HG03139 (cell line): Measurements from ENCODE around the gene MPC1L.
A peak's percentile ranks its signal among the peaks of the same experiment; 100 is the strongest.
"Not testable (repeated sequence)": the region's sequence is repeated elsewhere in the genome, so short reads cannot be mapped to it uniquely, and the experiment has no call there.

Source experiments
- ATAC-seq: cut with Tn5 transposase; IDR thresholded peaks from one replicate; pipeline ENCODE4 v1.9.1; 2021; ENCODE audit not compliant: unreplicated experiment

Gene MPC1L

DNA sequence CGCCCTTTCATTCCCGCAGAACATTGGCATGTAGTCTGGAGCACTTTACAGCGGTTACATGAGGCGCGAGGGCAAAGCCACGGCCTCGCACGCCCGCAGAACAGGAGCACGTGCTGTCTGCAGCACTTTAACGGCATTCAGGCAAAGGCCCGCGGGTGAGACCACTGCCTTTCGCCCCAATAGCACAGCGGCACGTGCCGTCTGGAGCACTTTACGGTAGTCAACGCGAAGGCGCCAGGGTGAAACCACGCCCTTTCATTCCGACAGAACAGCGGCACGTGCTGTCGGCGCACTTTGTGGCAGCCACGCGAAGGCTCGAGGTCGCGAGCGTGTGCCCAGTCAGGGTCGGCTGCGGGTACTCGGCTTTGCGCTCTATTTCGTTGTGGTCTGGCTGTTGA, at the start of gene MPC1L:
TSS of gene MPC1L (plus strand) at position 290 of the 398 bp plus-strand sequence. CDS start 138 bp downstream, outside the sequence.
- no peak for ATAC-seq

DNA sequence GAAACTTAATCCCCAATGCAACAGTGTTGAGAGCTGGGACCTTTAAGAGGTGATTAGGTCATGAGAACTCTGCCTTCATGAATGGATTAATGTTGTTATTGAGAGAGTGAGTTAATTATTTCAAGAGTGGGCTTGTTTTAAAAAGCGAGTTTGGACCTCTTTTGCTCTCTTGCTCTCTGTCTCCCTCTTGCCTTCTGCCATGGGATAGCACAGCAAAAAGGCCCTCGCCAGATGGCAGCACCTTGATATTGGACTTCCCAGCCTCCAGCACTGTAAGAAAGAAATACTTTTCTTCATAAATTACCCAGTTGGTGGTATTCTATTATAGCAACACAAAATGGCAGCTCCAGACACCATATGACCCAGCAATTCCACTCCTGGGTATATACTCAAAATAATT, 49.5 kb upstream of the MPC1L start:
- ATAC-seq, result no peak

DNA sequence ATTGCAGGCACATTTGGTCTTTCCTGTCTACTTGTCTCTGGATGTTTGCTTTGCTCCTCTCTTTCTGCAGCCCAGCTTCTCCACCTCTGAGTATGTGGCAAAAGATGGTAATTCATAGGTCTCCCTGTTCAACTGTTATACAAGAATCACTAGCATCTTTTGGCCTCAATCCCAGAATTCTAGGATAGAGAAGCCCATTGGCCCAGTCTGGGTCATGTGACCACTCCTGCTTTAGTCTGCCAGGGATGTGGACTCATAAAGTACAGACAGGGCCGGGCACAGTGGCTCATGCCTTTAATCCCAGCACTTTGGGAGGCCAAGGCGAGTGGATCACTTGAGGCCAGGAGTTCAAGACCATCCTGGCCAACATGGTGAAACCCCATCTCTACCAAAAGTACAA, 47.8 kb upstream of the MPC1L start:
- ATAC-seq, result not testable (repeated sequence)

DNA sequence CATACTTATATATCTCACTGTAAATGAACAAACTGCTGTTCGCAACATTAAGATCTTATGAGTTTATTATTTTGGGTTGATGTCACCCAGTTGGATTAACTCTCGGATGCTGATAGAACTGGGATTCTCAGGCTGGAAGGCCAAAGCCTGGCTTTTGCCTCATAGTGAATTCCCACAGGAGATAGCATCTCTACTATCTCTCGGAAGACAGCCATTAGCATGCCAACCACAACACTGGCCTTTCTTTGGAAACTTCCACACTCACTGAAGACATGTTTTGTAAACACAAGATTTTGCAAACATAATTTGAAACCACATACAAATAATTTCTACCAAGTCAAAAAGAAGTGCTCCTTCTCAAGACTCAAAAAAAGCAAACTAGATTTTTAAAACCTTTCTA, 46.9 kb upstream of the MPC1L start:
- no peak for ATAC-seq

DNA sequence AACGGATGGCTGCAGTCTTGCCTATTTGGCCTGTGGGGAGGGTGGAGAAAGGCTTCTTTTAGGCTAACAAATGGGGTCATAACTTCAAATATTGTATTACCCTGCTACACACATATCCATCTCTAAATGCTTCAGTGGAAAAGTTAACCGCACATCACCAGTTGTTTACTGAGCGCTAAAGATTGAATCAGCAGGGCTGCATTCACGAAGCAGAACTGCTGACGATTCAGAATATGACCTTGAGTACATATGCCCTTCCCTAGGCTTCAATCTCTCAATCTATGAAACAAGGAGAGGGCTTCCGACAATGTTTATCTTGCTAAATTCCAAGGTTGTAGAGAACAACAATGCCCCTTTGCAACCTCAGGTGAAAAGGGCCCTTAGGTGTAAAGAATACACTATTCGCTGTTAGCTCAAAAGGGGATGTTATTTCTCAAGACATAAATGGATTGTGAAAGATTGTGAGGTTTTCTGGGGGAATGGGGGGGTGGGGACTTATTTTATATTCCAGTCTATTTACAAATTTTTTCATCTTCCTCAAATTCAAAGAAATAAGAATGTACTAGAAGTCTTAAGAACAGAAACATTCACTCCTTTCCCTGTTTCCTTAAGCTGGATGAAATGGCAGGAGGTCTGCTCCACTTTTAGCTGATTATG, 45.1 kb upstream of the MPC1L start:
- ATAC-seq, result no peak

DNA sequence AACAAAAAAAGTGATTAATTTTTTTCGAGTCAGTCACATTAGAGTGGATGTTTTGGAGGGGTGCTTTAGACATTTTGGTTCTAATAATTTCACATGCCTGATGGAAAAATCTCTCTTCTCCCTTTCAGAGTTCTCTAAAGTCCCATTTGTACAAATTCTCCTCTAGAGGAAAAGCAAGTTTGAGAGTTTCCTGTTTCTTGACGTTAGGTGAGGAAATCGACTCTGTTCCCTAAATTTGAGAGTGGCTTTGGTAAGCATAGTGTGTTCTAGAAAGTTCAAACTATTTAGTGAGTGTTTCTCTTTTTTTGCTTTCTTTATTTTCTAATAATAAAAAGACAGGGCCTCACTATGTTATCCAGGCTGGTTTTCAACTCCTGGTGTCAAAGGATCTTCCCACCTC, 44.1 kb upstream of the MPC1L start:
- no peak for ATAC-seq

DNA sequence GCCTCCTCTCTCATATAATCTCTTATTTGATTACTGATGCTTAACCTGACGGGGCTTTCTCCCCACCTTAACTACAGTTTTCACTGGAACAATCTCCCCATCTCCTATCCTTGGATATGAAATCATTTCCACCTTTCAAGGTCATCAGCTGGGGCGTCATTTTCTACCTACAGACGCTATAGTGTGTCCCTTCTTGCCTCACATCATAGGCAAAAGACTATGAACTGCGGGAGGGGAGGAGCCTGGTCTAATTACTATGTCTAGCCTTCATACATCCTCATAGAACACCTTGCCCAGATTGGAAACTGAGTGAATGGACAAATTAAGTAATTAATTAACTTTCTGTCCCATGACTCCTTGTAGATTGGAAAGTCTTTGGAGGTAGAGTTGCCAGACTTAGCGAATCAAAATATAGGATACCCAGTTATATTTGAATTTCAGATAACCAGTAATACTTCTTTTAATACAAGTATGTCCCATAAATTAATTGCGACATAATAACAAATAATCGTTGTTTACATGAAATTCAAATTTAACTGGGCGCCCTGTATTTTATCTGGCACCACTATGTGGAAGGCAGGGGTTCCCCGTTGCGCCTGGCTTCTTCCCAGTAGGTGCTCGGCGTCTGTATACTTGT, 43.2 kb upstream of the MPC1L start:
- no peak for ATAC-seq

DNA sequence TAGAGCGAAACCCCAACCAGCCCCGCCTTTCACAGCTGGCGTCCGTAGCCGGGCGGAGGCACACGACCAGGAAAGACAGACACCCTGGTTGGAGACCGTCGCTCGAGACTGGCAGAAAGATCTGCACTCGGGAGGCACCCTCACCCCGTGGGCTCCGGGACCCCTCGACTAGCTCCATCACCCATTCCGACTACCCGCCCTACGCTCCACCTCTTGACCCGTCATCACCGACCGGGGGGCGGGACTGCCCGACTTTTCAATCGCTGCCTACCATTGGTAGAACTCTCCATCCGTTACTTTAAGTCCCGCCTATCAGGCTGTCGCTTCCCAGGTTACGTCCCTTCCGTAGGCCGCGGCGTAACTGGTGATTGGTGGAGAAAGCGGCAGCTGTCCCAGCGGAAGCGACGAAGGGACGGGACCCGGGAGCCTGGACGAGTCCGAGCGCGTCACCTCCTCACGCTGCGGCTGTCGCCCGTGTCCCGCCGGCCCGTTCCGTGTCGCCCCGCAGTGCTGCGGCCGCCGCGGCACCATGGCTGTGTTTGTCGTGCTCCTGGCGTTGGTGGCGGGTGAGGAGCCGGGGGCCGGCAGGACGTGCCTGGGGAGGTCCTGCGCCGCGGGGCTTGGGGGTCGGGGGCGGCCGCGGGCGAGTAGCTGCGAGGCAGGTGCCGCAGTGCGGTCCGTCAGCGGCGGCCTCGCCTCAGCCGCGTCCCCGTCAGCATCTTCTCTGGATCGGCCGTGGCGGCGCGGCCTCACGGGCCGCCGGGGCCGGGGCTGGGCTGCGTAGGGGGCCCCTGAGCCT, 42.5 kb upstream of the MPC1L start, which contains the start of gene ATP6AP2:
TSS of gene ATP6AP2 (plus strand) at position 434 of the 799 bp plus-strand sequence. CDS start at position 530, 96 bp downstream.
- peak; percentile 95 for ATAC-seq

DNA sequence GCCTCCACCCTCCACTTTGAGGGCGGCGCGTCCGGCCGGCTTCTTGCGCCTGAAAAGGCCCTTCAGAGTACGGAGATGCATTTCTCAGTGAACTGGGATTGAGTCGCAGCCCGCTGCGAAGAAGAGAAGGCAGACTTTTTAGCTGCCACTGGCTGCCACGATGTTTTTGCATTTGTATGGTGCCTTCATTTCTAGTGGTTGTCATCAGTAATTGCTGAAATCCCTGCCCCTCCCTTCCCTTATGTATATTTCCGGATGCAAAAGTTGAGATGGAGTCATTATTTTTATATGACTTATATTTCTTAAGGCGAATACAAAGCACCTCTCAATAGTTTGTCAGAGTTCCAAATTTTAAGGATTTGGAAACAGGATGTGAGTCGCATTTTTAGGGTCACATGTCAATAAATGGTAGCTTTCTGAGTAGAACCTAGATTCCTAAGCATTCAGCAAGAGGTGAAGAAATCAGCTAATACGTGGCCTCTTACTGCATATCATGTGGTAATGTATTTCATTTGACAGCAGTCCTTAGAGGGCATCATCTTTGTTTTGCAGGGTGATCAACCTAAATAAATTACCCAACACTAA, 41.8 kb upstream of the MPC1L start:
- no peak for ATAC-seq

DNA sequence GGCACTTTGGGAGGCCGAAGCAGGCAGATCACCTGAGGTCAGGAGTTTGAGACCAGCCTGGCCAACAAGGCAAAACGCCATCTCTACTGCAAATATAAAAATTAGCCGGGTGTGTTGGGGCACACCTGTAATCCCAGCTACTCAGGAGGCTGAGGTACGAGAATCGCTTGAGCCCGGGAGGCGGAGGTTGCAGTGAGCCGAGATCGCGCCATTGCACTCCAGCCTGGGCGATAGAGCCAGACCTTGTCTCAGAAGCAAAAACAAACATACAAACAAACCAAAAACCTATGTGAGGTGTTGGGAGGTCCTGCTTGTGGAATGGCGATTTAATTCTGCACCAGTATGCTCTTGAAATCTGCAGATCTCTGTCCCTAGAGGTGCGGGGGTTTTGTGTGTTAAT, 41.0 kb upstream of the MPC1L start:
- ATAC-seq, result not testable (repeated sequence)

DNA sequence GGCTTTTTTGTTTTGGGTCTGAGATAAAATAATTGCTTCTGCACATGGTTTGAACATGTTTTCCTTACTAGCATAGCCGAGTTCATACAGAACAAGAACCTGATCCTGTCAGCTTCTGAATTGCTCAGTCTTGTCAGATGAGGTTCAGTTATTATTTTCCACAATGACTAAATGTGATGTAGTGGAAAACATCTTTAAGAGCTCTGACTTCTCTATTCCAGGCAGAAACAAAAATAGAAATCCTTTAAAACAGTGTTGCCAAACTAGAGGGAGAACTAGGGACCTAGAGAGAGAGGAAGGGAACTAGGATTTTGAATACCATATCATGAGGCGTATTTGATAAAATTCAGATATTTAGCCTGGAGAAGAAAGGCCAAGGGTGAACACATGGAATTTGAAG, 40.4 kb upstream of the MPC1L start:
- no peak for ATAC-seq

DNA sequence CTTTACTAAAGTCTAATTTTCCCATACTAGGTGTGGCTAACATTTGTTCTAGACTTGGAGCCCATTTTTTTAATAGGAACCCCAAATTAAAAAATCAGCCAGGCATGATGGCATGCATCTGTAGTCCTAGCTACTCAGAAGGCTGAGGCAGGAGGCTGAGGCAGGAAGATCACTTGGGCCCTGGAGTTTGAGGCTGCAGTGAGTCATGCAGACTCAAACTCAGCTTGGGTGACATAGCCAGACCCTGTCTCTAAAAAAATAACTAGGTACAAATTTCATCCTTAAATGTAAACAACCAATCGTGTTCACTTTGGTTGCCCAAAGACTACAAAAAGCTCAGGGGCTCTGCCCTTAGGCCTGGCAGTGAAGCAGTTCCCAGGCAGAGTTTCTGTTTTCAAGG, 35.6 kb upstream of the MPC1L start:
- ATAC-seq, result not testable (repeated sequence)

DNA sequence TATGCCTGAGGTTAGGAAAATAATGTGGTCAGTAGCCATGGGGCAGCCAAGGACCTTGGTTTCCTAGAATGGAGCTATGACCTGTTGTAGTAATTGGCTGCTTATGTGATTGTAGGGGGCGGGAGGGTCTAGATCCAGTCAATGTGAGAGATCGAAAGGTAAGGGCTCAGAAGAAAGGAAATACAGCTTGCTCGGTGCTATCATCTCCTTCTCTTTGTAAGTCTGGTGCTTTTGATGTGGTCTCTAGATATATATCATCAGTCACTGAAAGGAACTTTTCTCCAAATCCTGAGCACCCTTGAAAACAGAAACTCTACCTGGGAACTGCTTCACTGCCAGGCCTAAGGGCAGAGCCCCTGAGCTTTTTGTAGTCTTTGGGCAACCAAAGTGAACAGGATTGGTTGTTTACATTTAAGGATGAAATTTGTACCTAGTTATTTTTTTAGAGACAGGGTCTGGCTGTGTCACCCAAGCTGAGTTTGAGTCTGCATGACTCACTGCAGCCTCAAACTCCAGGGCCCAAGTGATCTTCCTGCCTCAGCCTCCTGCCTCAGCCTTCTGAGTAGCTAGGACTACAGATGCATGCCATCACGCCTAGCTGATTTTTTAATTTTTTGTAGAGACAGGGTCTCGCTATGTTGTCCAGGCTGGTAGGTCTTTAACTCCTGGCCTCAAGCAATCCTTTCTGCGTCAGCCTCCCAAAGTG, 33.5 kb upstream of the MPC1L start:
- not testable (repeated sequence) for ATAC-seq

DNA sequence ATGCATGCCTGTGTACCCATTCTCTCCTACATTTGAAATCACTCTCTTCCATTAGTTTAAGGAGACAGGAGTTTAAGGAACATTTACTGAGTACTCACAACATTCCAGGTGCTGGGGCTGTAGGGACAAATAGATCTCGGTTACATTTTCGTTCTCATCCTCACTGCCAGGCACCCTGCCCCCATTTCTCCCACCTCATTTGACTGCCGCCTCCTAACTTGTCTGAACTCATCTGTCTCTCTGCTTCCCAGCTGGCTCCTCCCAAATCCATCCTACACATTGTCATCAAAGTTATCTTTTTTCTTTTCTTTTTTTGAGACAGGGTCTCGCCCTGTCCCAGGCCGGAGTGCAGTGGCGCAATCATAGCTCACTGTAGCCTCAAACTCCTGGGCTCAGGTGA, 19.8 kb upstream of the MPC1L start:
- ATAC-seq, result no peak

DNA sequence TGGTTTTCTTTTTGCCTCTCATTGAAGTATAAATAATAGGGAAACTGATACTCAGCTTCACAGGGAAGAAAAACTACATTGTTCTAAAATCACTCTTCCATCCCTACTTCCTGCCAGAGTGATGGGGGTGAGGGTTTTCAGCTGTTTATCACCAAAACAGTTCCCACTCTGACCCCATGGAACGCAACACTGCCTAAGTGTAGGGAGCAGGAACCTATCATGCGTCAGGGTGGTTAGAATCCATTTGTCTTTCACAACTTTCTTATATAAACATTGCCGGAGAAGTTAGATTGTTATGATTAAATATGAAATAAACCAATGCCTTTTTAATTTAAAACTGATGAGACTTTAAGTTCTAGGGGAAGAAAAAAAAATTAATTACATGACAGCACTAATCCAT, 15.8 kb upstream of the MPC1L start:
- ATAC-seq, result no peak

DNA sequence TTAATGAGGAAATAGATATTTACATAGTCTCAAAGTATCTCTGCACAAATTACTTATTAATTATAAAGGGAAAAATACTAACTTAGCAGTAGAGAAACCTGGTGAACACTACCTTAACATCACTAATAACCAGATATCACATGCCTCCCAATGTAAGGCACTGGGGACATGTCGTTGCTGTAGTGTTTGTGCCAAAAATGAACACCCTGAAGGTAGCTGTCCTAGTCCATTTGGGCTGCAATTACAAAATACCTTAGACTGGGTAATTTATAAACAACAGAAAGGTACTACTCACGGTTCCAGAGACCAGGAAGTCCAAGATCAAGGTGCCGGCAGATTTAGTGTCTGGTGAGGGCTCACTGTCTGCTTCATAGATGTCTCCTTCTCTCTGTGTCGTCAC, 10.7 kb upstream of the MPC1L start:
- ATAC-seq, result no peak

DNA sequence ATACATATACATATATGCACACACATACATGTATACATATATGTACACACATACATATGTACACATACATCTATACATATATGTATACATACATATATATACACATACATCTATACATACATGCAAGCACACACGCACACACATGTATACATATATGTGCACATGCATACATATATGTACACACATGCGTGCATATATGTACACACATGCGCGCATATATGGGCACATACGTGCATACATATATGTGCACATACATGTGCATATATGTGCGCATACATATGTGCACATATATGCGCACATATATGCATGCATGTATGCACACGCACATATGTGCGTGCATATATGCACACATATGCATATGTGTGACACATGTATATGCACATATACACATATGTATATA, 7.3 kb upstream of the MPC1L start:
- no peak for ATAC-seq

DNA sequence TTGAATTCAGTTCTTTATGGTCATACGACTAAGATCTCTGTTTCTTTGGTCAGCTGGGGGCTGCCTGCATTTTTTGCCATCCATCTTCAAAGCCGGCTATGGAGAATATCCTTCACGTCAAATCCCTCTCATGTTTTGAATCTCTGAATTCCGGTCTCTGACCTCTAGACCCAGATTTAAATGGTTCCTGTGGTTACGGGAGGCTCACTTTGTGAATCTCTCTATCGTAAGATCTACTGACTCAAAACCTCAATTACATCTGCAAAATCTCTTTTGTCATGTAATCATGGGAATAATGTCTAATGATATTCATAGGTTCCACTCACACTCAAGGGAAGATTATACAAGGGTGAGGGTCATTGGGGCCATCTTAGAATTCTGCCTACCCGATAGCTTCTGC, 5.7 kb upstream of the MPC1L start:
- ATAC-seq, result no peak

DNA sequence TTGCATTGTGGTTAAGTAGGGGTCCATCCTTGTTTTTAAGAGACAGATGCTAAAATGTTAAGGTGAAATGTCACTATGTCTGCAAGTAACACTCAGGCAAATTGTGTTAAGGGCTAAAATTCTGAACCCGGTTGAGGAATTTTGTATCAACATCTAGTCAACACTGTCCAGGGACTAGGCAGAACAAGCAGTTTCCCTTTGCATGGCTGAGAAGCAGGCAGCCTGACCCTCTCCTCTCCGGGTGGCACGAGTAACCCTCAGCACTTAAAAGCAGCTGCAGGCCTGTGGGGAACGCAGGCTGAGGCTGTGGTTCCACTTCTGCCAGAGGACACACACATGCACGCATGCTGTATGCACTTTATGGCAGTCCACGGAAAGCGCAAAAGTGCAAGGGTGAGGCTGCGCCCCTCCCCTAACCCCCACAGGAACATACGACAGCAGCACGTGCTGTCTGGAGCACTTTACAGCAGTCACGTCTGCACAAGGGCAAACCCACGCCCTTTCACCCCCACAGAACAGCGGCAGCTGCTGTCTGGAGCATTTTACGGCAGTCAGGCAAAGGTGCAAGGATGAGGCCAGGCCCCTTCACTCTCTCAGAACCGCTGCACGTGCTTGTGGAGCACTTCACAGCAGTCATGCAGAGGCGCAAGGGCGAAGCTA, 619 bp upstream of the MPC1L start:
- no peak for ATAC-seq

DNA sequence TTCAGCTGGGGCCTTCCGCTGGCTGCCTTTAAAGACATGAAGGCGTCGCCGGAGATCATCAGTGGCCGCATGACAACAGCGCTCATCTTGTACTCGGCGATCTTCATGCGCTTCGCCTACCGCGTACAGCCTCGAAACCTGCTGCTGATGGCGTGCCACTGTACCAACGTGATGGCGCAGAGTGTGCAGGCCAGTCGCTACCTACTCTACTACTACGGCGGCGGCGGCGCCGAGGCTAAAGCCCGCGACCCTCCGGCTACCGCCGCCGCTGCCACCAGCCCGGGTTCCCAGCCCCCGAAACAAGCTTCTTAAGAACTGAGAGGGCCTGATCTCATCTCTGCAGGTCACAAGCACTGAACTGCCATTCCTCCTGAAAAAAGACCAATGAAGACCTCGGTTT, 437 bp downstream of the MPC1L start:
- ATAC-seq, result no peak

DNA sequence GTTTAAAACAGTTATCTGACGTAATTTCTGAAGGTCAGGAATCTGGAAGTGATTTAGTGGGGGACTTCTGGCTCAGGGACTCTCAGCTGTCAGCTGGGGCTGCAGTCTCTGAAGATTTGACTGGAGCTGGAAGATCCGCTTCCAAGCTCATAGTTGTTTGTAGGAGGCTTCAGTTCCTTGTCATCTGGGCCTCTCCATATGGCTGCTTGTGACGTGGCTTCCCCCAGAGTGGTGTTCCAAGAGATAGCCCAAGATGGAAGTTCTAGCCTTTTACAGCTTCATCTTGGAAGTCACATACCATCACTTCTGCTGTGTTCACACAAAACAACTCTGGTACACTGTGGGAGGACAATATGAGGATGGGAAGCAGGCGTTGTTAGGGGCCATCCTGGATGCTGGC, 2.1 kb downstream of the MPC1L start:
- ATAC-seq, result no peak
